Measurements from ENCODE around the gene UBXN6.

- no peak for TF ChIP-seq CTCF (IDR thresholded peaks at IDR 0.05; ENCODE audit: borderline replicate concordance, extremely low read depth, low read length, poor library complexity, severe bottlenecking)
- TF ChIP-seq EZH2 (IDR thresholded peaks at IDR 0.05; ENCODE audit: borderline replicate concordance, low read depth, low read length, severe bottlenecking): no peak
Observed at GRCh38 chr19:4448147-4448985, 9.2 kb downstream of the UBXN6 start.

All from DND-41 (cell line).